GM21786 (cell line): ENCODE data around the gene PTPRN2.

Source experiments
- ATAC-seq: cut with Tn5 transposase; IDR thresholded peaks from one replicate; pipeline ENCODE4 v1.9.1; 2021; ENCODE audit not compliant: unreplicated experiment

Gene PTPRN2

GRCh38 chr7:158111906-158112570, 475.6 kb downstream of the PTPRN2 start:
- no peak for ATAC-seq

- ATAC-seq = no peak
Observed at GRCh38 chr7:158111049-158111751, 476.4 kb downstream of the PTPRN2 start.

- no peak for ATAC-seq
Observed at GRCh38 chr7:158110661-158111048, 477.0 kb downstream of the PTPRN2 start.

DNA sequence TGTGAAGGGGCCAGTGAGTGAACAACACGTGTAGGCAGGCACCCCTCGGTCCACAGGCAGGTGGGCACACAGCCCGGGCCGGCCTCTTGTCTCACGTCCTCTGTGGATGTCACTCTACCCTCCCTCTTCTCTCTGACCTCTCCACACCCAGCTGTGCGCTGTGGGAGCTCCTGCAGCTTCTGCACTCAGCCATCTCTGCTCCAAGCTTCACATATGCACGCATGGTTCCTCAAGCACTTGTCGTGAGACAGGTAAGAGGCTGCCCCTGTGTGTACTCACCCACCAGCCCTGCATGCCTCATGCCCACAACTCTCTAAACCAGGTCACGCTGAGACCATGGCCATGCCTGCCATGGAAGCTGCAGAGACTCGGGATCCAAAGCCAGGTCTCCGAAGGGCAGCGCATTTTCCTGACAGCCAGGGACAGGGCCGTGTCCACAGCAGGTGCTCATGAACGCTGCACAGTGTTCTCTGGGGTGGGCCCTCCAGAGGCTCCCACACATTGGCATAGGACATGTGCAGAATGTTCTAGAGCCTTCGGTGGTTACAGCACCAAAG, 477.5 kb downstream of the PTPRN2 start:
- no peak for ATAC-seq

DNA sequence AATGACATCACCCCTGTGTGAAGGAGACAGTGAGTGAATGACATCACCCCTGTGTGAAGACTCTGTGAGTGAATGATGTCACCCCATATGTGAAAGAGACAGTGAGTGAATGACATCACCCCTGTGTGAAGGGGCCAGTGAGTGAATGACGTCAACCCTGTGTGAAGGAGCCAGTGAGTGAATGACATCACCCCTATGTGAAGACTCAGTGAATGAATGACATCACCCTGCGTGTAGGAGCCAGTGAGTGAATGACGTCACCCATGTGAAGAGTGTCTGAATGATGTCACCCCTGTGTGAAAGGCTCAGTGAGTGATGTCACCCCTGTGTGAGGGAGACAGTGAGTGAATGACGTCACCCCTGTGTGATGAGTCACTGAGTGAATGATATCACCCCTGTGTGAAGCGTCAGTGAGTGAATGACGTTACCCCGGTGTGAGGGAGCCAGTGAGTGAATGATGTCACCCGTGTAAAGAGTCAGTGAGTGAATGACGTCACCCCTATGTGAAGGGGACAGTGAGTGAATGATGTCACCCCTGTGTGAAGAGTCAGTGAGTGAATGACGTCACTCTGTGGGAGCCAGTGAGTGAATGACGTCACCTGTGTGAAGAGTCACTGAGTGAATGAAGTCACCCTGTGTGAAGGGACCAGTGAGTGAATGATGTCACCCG, 478.1 kb downstream of the PTPRN2 start:
- no peak for ATAC-seq

DNA sequence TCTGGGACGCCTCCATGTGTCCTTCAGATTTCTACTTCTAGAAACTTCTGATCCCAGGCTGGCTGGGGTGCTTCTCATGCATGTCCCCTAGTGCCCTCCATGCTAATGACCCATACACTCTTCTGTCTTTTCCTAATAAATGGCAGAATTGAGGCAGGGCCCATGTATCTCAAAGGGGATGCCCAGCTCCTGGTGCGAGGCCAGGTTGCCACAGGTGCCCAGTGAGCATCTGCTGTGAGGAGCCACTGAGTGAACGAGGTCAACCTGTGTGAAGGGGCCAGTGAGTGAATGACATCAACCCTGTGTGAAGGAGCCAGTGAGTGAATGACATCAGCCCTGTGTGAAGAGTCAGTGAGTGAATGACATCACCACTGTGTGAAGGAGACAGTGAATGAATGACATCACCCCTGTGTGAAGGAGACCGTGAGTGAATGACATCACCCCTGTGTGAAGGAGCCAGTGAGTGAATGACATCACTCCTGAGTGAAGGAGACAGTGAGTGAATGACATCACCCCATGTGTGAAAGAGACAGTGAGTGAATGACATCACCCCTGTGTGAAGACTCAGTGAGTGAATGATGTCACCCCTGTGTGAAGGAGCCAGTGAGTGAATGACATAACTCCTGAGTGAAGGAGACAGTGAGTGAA, 478.9 kb downstream of the PTPRN2 start:
- ATAC-seq = no peak

- no peak for ATAC-seq
Observed at GRCh38 chr7:158107806-158108205, 479.8 kb downstream of the PTPRN2 start.

GRCh38 chr7:158106272-158106671, 481.4 kb downstream of the PTPRN2 start:
- no peak for ATAC-seq

DNA sequence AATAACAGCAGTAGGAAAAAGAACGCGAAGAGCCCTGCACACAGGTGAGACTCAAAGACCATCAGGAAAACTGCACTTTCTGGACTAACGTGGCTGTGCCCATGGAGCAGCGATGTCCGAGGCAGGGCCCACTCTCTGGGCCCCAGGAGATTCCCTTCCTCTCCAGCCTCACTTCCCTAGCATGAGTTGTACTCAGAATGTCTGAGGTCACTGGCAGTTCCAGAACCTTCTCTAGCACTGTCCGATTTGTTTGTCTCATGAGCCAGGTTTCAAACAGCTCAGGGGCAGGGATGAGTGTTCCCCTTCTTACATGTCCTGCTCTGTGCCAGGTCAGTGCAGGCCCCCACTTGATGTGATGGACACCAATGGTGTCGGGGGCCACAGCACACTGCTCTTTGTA, 484.2 kb downstream of the PTPRN2 start:
- ATAC-seq = no peak

DNA sequence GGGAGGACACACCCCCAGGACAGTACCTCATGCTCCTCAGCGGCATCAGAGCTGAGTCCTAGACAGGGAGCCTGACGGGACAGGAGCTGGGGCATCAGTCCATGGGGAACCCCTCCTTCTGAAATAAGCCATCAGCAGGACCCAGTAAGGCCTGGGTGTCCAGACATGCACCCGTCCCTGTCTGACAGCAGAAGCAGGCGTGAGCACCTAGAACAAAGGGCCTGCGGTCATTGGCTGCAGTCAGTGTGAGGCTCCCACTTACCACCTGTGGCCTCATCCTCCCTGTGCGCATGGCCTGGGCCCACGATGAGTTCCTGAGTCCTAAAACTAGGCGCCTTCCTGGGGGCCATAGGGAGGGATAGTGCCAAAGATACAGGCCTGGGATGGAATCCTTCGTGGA, 484.7 kb downstream of the PTPRN2 start:
- ATAC-seq = no peak

- ATAC-seq = no peak
Observed at GRCh38 chr7:158101821-158102450, 485.7 kb downstream of the PTPRN2 start.

- no peak for ATAC-seq
Observed at GRCh38 chr7:158098125-158099030, 489.2 kb downstream of the PTPRN2 start.

- no peak for ATAC-seq
Observed at GRCh38 chr7:158097453-158098124, 490.0 kb downstream of the PTPRN2 start.

GRCh38 chr7:158097106-158097452, 490.5 kb downstream of the PTPRN2 start:
- no peak for ATAC-seq

DNA sequence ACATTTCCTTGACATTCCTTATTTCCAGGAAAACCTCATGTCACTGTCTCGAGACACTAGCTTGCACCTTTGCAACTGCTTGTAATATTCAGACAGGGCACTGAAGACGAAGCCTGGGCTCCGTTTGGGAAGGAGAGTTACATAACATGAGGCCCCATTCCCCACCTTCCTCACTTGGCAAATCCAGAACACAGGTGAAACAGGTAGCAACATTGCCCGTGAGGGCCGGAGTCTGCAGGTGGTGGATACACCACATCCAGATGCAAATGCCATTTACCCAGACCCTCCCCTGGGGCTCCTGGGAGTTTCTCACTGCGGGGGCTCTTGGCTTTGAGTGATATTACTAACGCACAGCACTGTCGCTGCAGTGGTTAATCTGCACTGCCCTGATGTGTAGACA, 491.0 kb downstream of the PTPRN2 start:
- no peak for ATAC-seq

DNA sequence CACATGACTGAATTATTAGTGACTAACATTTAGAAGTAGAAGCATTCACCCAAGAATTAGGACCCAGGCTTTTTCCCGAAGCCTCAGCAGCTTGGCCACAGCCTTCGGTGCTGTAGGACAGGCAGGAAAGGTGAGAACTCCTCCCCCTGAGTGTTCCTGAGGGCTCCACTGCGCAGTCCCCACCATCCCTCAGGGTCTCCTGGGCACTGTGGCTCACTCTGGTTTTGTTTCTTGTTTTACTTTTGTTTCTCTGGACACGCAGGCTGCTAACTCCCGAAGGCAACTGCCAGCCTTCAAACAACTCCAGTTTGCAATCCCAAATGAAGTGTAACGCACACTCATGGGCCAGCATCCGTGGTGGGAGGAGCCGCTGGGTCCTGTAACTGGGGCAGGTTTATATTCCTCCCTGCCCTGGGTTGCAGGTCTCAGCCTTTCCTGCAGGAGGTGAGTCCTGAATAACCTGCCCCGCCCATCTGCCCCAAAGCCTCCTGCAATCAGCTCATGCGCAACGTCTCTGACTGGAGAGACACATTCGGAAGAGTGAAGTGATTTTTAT, 492.9 kb downstream of the PTPRN2 start:
- no peak for ATAC-seq

- ATAC-seq = no peak
Observed at GRCh38 chr7:158094046-158094445, 493.6 kb downstream of the PTPRN2 start.

- ATAC-seq = no peak
Observed at GRCh38 chr7:158093156-158093796, 494.3 kb downstream of the PTPRN2 start.

DNA sequence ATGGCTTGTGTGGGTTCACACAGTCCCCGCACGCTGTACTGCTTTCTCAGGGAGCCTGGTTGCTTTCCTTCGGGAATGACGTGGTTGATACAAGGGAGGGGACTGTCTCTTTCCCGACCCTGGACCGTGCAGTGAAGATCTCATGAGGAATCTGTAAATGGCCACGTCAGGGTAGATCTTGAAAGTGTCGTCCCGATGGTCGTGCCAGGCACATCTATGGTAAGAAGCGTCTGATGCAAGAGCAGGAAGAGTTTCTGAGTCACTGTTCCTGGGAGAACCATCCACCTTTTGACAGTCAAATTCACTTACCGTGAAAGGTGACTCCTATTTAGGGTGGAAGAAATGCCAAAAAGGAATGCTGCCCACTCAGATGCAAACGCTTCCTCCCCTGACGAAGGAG, 500.4 kb downstream of the PTPRN2 start:
- ATAC-seq = no peak
